HepG2 (cell line): Measurements from ENCODE around the gene ARL3. TPM values are rescaled to one million over a fixed set of nuclear protein-coding genes. Genes with fewer than 3 reads are reported as not detected.

ENCODE experiments used
- HNRNPLL ChIP-seq: fragments of 200-400 bp; formaldehyde crosslinking; IDR thresholded peaks from 2 replicates; pipeline ENCODE4 v1.6.1; 2017; ENCODE audit warnings: mild to moderate bottlenecking, low read depth, low read length; ENCODE audit not compliant: poor library complexity, severe bottlenecking
- KDM4B ChIP-seq: sonication (generic); formaldehyde crosslinking; IDR thresholded peaks from 2 replicates; pipeline ENCODE4 v1.4.0; 2020; ENCODE audit warnings: missing genetic modification reagents
- KDM5B ChIP-seq: sonication (generic); formaldehyde crosslinking; IDR thresholded peaks from 2 replicates; pipeline ENCODE4 v1.4.0; 2020; ENCODE audit warnings: missing genetic modification reagents, mild to moderate bottlenecking, borderline replicate concordance
- NCOA2 ChIP-seq: sonication (generic); formaldehyde crosslinking; IDR thresholded peaks from 2 replicates; pipeline ENCODE4 v1.8.0; 2022; ENCODE audit warnings: inconsistent platforms
- PRDM10 ChIP-seq: sonication (generic); formaldehyde crosslinking; IDR thresholded peaks from 2 replicates; pipeline ENCODE4 v1.4.0; 2020; ENCODE audit warnings: low read depth, missing genetic modification reagents
- SIX4 ChIP-seq: sonication (generic); formaldehyde crosslinking; IDR thresholded peaks from 2 replicates; pipeline ENCODE4 v1.4.0; 2020; ENCODE audit warnings: missing genetic modification reagents
- TBP ChIP-seq: sonication (generic); formaldehyde crosslinking; IDR thresholded peaks from 2 replicates; pipeline ENCODE4 v1.5.0; 2020; ENCODE audit warnings: missing genetic modification reagents
- TFAP4 ChIP-seq: sonication (generic); IDR thresholded peaks from 2 replicates; pipeline ENCODE4 v1.6.1; 2016; ENCODE audit warnings: low read depth, borderline replicate concordance
- ZBTB7B ChIP-seq: sonication (generic); formaldehyde crosslinking; IDR thresholded peaks from 2 replicates; pipeline ENCODE4 v1.4.0; 2020; ENCODE audit warnings: missing genetic modification reagents
- ZFX ChIP-seq: sonication (generic); formaldehyde crosslinking; IDR thresholded peaks from 2 replicates; pipeline ENCODE4 v1.4.0; 2020; ENCODE audit warnings: mild to moderate bottlenecking, low read depth, missing genetic modification reagents, moderate library complexity
- ZNF281 ChIP-seq: sonication (generic); formaldehyde crosslinking; IDR thresholded peaks from 2 replicates; pipeline ENCODE4 v1.4.0; 2020; ENCODE audit warnings: missing genetic modification reagents, borderline replicate concordance
- ZNF317 ChIP-seq: sonication (generic); formaldehyde crosslinking; IDR thresholded peaks from 2 replicates; pipeline ENCODE4 v1.5.0; 2020; ENCODE audit warnings: mild to moderate bottlenecking, missing genetic modification reagents
- polyA plus RNA-seq, 8 experiments: library from polyadenylated mRNA; depleted of rRNA in 3 of 8; stranded (reverse) in 7 of 8; unstranded in 1 of 8; fragments of >200 nt; fragmentation: Illumina TruSeq in 4 of 8; extraction: Trizol in 4 of 8; gene quantifications; 2 replicates each; pipeline versions ENCODE4 v1.2.1 to v1.2.3, GENCODE V29; 2011 to 2016; ENCODE audit warnings: low read depth in 4 of 8, missing spikeins in 1 of 8, mixed read lengths in 1 of 8; ENCODE audit not compliant: insufficient read depth in 1 of 8
- total RNA-seq, 5 experiments: library from RNA; depleted of rRNA; stranded (reverse); fragments of >200 nt; fragmentation: Illumina TruSeq; extraction: Trizol; gene quantifications; 2 replicates each; pipeline ENCODE4 v1.2.3, GENCODE V29; 2016; ENCODE audit warnings: low read depth in 1 of 5

ARL3 gene
- total and polyA plus RNA-seq, 2 of the 13 experiments (the other 11 are each of a cell fraction or from before 2014, with no cell fraction given): 5.2 to 6.6 TPM

- TF ChIP-seq TBP (no peak), ZNF317 (CRISPR knock-in tag) (no peak), TFAP4 (0 out of 2 replicates have a peak, but pooled peaks have one; percentile 15), HNRNPLL (peak; percentile 30), ZNF281 (peak; percentile 18; the same call in 1 of the 2 replicates), ZBTB7B (CRISPR knock-in tag) (no peak), PRDM10 (CRISPR knock-in tag) (peak; percentile 68), KDM5B (peak; percentile 42; the same call in 1 of the 2 replicates), ZFX (CRISPR knock-in tag) (peak; percentile 53; the same call in 1 of the 2 replicates), KDM4B (no peak), NCOA2 (CRISPR knock-in tag) (peak; percentile 17; the same call in 1 of the 2 replicates), SIX4 (CRISPR knock-in tag) (no peak)
- TF ChIP-seq, all 625 proteins: peak for 19
Measured at GRCh38 chr10:102629661-102630614, 84.3 kb downstream of the ARL3 start (continued).
